H1 (cell line): Measurements from ENCODE around the gene DPYSL3. TPM values are rescaled to one million over a fixed set of nuclear protein-coding genes. Genes with fewer than 3 reads are reported as not detected.

Experiments used
- CBX8 ChIP-seq: fragments of 300-800, 300-1000 bp; sonication (generic); IDR thresholded peaks from 2 replicates; pipeline ENCODE4 v1.7.1; 2016; ENCODE audit warnings: low read depth, low read length, borderline replicate concordance
- GTF2F1 ChIP-seq: IDR thresholded peaks from 2 replicates; pipeline ENCODE4 v1.6.1; 2012; ENCODE audit warnings: low read depth, low read length, improper control_type of control experiment, borderline replicate concordance
- polyA plus RNA-seq, 7 experiments: library from polyadenylated mRNA; depleted of rRNA in 3 of 7; stranded (reverse) in 5 of 7; unstranded in 2 of 7; fragments of >200 nt in 5 of 7; fragments of 200-250 nt in 2 of 7; gene quantifications; 1 replicate in 5 of 7; 2 replicates in 1 of 7; 4 replicates in 1 of 7; pipeline versions ENCODE4 v1.2.1 to v1.2.3, GENCODE V29; 2011 to 2013; ENCODE audit warnings: missing spikeins in 2 of 7, mixed read lengths in 2 of 7
- total RNA-seq: library from RNA; stranded (reverse); fragmentation: NEBNext Ultra II Directional; extraction: Animal tissue kit (Norgen Biotek cat#: 25700); gene quantifications from 2 replicates; pipeline ENCODE4 v1.2.1, GENCODE V29; 2021

DPYSL3 gene
- total and polyA plus RNA-seq, 2 of the 8 experiments (the other 6 are each of a cell fraction or from before 2014, with no cell fraction given): 268 to 387 TPM

DNA sequence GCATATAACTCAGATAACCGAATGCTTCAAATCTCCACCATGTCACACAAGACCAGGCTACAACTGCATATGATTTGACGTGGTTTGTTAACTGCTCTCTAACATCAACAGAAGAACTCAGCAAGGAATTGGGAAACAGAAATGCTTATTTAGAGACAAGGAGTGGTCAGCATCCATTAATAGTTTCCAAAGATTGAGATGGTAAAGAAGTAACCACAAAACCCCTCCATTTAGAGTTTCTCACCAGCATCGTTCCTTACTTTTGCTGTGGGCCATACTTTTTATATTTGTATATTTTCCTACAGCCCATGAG is 25.2 kb downstream of the DPYSL3 start (continued):
- TF ChIP-seq GTF2F1 (no peak), CBX8 (no peak)
